ENCODE data around the gene EGR1. TPM values are rescaled to one million over a fixed set of nuclear protein-coding genes. Genes with fewer than 3 reads are reported as not detected.

Gene EGR1
- total RNA-seq, 3 donors from 2014 or later = 16.8 to 90.0 (median 23.5) TPM

- peaks cover 4% of the 10 kb centered on the region for H3K36me3 ChIP-seq (ENCODE audit: low read depth)
- ATAC-seq (no peak), DNase-seq (no peak)
- H3K4me1 ChIP-seq (ENCODE audit: low read depth) = no peaks in the 10 kb centered on the region
- intact Hi-C loops (cut with DNase I, micrococcal nuclease) = no loop called here
- H3K9me3 ChIP-seq = no peaks in the 10 kb centered on the region
- no peak overlapping the region for H3K4me3 ChIP-seq
- no peak for TF ChIP-seq CTCF (IDR thresholded peaks at IDR 0.05)
Measured at GRCh38 chr5:138514021-138514420, 48.7 kb downstream of the EGR1 start.

- H3K9me3 ChIP-seq = no peaks in the 10 kb centered on the region
- DNase-seq (no peak), ATAC-seq (no peak)
- H3K36me3 ChIP-seq (ENCODE audit: low read depth) = peaks cover 4% of the 10 kb centered on the region
- intact Hi-C loops (cut with DNase I, micrococcal nuclease) = no loop called here
- no peaks in the 10 kb centered on the region for H3K4me1 ChIP-seq (ENCODE audit: low read depth)
- no peak for TF ChIP-seq CTCF (IDR thresholded peaks at IDR 0.05)
- no peak overlapping the region for H3K4me3 ChIP-seq
Measured at GRCh38 chr5:138515556-138516245, 50.4 kb downstream of the EGR1 start.

- TF ChIP-seq CTCF (IDR thresholded peaks at IDR 0.05) = no peak
- no peak for ATAC-seq
- intact Hi-C loops (cut with DNase I, micrococcal nuclease) = no loop called here
- DNase-seq = no peak
- Histone ChIP-seq H3K4me3 (no peak overlapping the region), H3K4me1 (ENCODE audit: low read depth) (no peaks in the 10 kb centered on the region), H3K36me3 (ENCODE audit: low read depth) (no peaks in the 10 kb centered on the region), H3K9me3 (no peaks in the 10 kb centered on the region)
Measured at GRCh38 chr5:138517437-138517836, 52.2 kb downstream of the EGR1 start.

Other genes with a start within 250 kb of the EGR1 start
- gene GFRA3, start 190.9 kb upstream of the EGR1 start, total RNA-seq = 1 to 10 TPM in 2 of 3 donors, under 1 TPM in 1; 0.77 to 2.4 (median 1.1) TPM
- 1 to 10 TPM in 2 of 3 donors, under 1 TPM in 1; 0.79 to 4.1 (median 1.3) TPM for gene CDC25C, start 133.7 kb upstream of the EGR1 start, total RNA-seq
- 10 to 100 TPM; 14.4 to 33.5 (median 14.5) TPM for gene FAM53C, start 127.2 kb upstream of the EGR1 start, total RNA-seq
- 10 to 100 TPM; 56.6 to 84.3 (median 71.7) TPM for gene KDM3B, start 112.8 kb upstream of the EGR1 start, total RNA-seq
- 10 to 100 TPM in 1 of 3 donors, 1 to 10 TPM in 2; 1.0 to 16.3 (median 2.7) TPM for gene REEP2, start 26.4 kb upstream of the EGR1 start, total RNA-seq
- 100 to 1,000 TPM in 1 of 3 donors, 10 to 100 TPM in 2; 66.5 to 114 (median 85.7) TPM for gene ETF1, start 77.8 kb downstream of the EGR1 start, total RNA-seq
- gene HSPA9, start 109.9 kb downstream of the EGR1 start, total RNA-seq = 100 to 1,000 TPM; 170 to 182 (median 173) TPM

All from mucosa of descending colon (tissue), 3 donors.